DMS53 treated with DMSO at 0.1 percent for 48 hours (cell line): Measurements from ENCODE around the gene LDLRAD3.
"Not testable (repeated sequence)": the region's sequence is repeated elsewhere in the genome, so short reads cannot be mapped to it uniquely, and the experiment has no call there.

Experiments
- DNase-seq: peaks from one replicate; lab custom pipeline; 2025; ENCODE audit not compliant: unreplicated experiment; lab: John Stamatoyannopoulos, UW

LDLRAD3 gene

GRCh38 chr11:36155770-36156160 is 211.9 kb downstream of the LDLRAD3 start:
- DNase-seq: no peak

DNA sequence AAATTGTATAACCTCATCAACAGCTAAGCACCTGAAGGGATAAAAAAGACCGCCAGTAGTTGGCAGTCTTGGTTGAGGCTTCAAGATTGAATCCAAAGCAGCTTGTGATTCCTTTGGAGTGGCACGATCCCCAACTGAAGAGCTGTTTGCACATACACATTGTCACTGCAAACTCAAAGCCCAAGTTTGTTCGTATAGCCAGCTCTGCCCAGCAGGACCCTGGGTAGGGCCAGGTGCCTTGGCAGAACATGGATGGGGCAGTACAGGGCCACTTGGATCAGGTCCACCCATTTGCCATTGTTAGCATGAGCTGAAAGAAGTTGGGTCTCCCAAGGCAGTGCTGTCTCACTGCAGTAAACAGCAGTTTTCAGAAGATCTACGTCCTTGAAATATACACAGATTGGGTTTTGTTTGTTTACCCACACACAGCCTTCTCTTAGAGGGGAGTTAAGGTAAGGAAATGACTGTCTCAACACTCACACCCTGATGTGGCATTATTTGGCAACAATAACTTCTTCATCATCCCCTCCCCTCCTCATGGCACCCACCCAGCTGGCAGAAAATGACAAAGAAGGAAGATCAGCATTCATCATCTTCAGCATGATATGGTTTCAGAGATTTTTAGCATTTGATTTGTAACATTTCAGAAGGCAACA is 212.4 kb downstream of the LDLRAD3 start:
- no peak for DNase-seq

DNA sequence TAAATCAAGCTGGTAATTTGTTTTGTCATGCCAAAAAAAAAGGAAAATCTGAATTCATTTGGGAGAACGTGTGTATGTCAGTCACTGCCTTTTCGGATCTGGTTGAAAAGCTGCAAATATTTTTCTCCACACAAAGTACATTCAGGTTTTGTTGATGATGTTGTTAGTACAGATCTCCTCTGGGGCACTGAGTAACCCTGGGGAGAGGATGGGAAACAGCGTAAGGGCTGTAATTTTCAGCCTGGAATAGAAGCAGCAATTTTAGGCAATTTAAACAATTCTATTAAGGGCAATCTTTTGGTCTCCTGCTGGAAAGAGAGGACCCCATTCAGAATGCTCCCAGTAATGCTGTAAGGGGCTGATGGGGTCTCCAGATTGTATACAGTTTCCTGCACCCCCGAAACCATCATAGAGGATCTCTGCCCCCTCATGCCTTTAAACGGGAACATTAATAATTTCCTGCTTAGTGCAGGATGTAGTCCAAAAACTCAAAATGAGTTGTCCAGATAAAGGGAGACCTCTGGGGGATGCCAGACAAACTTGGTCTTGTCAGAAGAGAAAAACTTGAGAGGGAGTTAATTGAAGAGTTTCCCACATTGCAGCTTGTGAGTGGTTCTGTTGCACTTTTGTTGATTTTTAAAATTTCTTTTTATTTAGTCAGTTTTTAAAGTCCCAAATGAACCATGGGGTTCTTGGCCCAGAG is 213.1 kb downstream of the LDLRAD3 start:
- DNase-seq: no peak

- no peak for DNase-seq
These were observed 216.2 kb downstream of the LDLRAD3 start for GRCh38 chr11:36160091-36160490.

GRCh38 chr11:36161572-36161971 is 217.7 kb downstream of the LDLRAD3 start:
- no peak for DNase-seq

GRCh38 chr11:36162006-36162882 is 218.4 kb downstream of the LDLRAD3 start:
- no peak for DNase-seq

DNA sequence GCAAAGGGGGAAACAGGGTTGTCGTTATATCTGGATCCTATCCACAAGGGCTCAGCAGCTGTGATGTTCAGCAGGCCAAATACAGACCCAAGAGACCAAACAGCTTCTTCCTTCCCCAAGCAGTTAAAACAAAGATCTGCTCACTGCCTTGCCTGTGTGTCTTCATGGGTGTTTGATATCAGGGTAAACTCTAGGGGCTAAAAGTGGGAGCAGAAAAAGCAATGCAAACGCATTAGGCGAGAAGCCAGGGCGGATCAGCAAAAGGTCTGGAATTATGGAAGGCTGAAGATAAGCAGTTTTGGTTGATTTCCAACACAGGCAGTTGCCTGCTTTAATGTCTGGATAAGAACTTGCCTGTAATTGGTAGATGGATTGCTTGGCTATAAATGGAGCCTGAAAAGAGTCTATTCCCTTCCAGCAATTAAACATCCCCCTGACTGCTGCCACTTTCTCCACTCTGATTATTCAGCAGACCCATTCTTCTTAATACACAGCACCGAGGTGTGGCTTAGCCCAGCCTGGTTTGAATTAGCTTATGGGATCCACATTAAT is 219.1 kb downstream of the LDLRAD3 start:
- DNase-seq: no peak

DNA sequence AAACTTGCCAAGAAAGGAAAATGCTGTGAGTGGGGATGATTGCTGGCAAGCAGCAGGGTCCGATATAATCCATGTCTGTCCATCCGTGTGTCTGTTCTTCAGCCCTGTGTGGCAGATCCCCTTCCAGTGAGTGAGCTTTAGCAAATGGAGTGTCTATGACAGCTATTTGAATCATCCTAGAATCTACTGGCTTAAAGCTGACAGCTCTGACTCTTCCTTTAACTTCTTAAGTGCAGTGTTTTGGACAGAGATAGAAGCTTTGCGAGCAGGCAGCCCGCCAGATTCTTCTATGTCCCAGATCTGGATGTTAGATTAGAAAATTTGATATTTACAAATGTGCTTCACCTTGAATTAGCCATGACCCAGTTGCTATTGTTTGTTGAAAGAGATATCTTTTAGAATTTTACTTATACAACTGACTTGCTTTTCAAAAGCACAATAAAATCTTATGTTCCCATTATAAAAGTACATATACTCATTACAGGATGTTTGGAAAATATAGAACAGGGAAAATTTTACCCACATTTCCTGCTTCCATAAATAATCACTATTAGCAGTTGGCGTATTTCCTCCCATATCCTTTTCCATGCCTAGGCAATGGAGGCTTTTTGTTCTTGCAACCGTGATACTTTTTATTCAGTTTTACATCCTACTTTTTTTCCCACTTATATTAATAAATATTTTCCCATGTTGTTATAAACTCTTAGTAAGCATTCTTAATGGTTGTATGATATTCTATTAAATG is 220.8 kb downstream of the LDLRAD3 start:
- DNase-seq: no peak

GRCh38 chr11:36165621-36166397 is 221.9 kb downstream of the LDLRAD3 start:
- no peak for DNase-seq

DNA sequence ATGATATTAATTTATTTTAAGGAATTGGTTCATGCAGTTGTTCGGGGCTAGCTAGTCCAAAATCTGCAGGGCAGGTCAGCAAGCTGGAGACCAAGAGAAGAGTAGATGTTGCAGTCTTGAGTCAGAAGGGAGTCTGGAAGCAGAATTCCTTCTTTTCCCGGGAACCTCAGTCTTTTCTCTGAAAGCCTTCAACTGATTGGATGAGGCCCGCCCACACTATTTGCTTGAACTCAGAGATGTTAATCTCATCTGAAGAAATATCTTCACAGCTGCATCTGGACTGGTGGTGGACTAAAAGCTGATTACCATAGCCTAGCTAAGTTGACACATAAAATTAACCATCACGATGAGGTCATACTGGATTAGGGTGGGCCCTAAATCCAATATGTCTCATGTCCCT is 223.2 kb downstream of the LDLRAD3 start:
- no peak for DNase-seq

GRCh38 chr11:36167729-36168128 is 223.9 kb downstream of the LDLRAD3 start:
- DNase-seq: no peak

DNA sequence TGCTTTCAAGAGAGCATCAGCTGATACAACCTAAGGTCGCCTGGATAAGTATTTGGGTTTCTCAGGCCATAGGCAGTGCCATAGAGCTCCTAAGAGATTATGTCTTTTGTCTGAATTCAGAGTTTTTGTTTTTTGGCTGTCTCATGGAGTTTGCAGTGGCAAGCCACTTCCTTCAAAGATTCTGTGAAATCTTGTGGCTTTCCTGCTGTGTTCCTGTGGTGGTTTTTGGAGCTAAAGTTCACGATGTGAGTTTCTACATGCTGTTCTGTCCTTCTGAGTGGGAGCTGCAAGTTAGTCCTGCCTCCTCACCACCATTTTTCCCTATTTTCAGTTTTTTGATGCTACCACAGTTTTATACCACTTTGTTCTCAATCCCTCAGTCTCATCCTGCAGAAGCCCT is 234.0 kb downstream of the LDLRAD3 start:
- DNase-seq: no peak

- no peak for DNase-seq
These were observed 242.7 kb downstream of the LDLRAD3 start for GRCh38 chr11:36186340-36187175.

DNA sequence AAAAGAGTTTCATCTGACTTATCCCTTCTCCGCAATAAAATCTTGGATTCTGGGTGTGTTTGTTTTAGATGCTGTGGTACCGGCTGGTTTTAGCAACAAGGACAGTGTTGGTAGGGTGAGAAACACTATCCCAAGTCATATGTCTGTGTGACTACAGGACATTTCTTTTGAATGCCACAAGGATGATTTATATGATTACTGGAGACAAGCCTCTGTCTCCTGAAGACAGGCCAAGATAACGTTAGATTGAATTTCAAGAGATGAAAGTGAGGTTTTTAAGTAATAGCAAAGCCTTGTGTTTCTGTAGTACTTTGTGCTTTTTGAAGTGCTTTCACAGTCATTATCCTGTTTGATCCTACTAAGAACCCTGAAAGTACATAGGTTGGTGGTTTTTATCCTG is 243.8 kb downstream of the LDLRAD3 start:
- DNase-seq: no peak

- not testable (repeated sequence) for DNase-seq
These were observed 245.9 kb downstream of the LDLRAD3 start for GRCh38 chr11:36189735-36190134.

DNA sequence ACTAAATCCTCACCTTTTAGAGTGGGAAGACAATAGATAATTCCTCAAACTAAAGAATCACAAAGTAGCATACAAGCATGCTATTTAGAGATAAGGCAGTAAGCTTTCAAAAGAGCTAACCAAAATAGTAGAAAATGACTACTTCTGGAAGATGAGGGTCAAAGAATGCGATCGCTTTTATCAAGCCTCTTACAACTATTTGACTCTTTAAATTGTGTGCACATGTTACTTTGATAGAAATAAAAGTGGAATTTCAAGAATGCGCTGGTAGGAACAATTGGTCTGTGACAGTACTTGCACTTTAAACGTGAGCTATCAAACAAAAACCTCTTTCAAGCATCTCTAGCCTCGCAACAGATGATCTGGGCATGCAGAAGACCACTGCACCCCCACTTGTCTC is 248.1 kb downstream of the LDLRAD3 start:
- no peak for DNase-seq

- DNase-seq: no peak
These were observed 248.8 kb downstream of the LDLRAD3 start for GRCh38 chr11:36192425-36193289.

GRCh38 chr11:36193290-36193619 is 249.4 kb downstream of the LDLRAD3 start:
- DNase-seq: no peak
